B cell (primary cell): ENCODE measurements around the gene TRIO. TPM values are rescaled to one million over a fixed set of nuclear protein-coding genes. Genes with fewer than 3 reads are reported as not detected.

Experiments
- ATAC-seq: fragments of 200-7000 bp; cut with Tn5 transposase; one replicate; pipeline ENCODE4 v1.10.0; 2021; ENCODE audit warnings: low read depth, mild to moderate bottlenecking, moderate number of reproducible peaks, moderate library complexity
- CTCF ChIA-PET: fragments of 350-600 bp; sonication (Branson Sonifier 250); formaldehyde crosslinking; loops from one replicate; lab custom pipeline; 2021; ENCODE audit warnings: antibody characterized with exemption, inconsistent platforms; lab: Charles Lee
- POLR2A ChIA-PET: fragments of 350-600 bp; sonication (Branson Sonifier 250); formaldehyde crosslinking; loops from one replicate; lab custom pipeline; 2021; ENCODE audit warnings: antibody characterized with exemption; lab: Charles Lee
- DNase-seq: peaks from one replicate; pipeline ENCODE4 v3.0.0; 2013
- H2AFZ ChIP-seq: 2 replicates; pipeline ENCODE4 v1.6.1; 2012; ENCODE audit warnings: mild to moderate bottlenecking, low read depth, low read length; ENCODE audit not compliant: insufficient read depth, poor library complexity, severe bottlenecking
- H3K27ac ChIP-seq, 2 donors: 1 replicate in 1 of 2; 2 replicates in 1 of 2; pipeline ENCODE4 v1.5.1; 2012 to 2013; ENCODE audit warnings: low read length in 2 of 2, mild to moderate bottlenecking in 2 of 2, moderate library complexity in 1 of 2
- H3K27me3 ChIP-seq, 4 experiments: fragments of 200-600 bp in 1 of 4; sonication (generic) in 1 of 4; replicated peaks in 1 of 4; 1 replicate in 2 of 4; 2 replicates in 2 of 4; pipeline versions ENCODE4 v1.6.1 to v1.7.0; 2013 to 2016; ENCODE audit warnings: low read length in 3 of 4, mild to moderate bottlenecking in 2 of 4, mixed read lengths in 1 of 4, moderate library complexity in 1 of 4; ENCODE audit not compliant: insufficient read depth in 4 of 4, control insufficient read depth in 3 of 4; ENCODE audit errors: control extremely low read depth in 1 of 4
- H3K36me3 ChIP-seq, 2 experiments: replicated peaks in 1 of 2; 1 replicate in 1 of 2; 2 replicates in 1 of 2; pipeline versions ENCODE4 v1.6.1 to v1.7.1; 2013; ENCODE audit warnings: low read length in 1 of 2; ENCODE audit not compliant: insufficient read depth in 2 of 2, control insufficient read depth in 1 of 2; ENCODE audit errors: control extremely low read depth in 1 of 2, extremely low read depth in 1 of 2
- H3K4me1 ChIP-seq, 2 donors: fragments of 200-600 bp in 1 of 2; sonication (generic) in 1 of 2; 1 replicate in 1 of 2; 2 replicates in 1 of 2; pipeline versions ENCODE4 v1.5.1 to v1.6.1; 2013 to 2017; ENCODE audit warnings: low read length in 2 of 2; ENCODE audit not compliant: control insufficient read depth in 2 of 2, insufficient read depth in 2 of 2
- H3K4me2 ChIP-seq: replicated peaks from 2 replicates; pipeline ENCODE3; 2012; ENCODE audit warnings: mild to moderate bottlenecking, low read depth, low read length; ENCODE audit not compliant: poor library complexity, severe bottlenecking
- H3K4me3 ChIP-seq, 5 experiments: fragments of 200-600 bp in 1 of 5; sonication (generic) in 1 of 5; 1 replicate in 3 of 5; 2 replicates in 2 of 5; pipeline versions ENCODE4 v1.5.1 to v1.7.0; 2011 to 2016; ENCODE audit warnings: low read length in 4 of 5, mild to moderate bottlenecking in 4 of 5, low read depth in 2 of 5, control low read depth in 1 of 5, moderate library complexity in 1 of 5; ENCODE audit not compliant: insufficient read depth in 1 of 5; ENCODE audit errors: control extremely low read depth in 1 of 5, extremely low read depth in 1 of 5
- H3K79me2 ChIP-seq: fragments of 200-600 bp; sonication (generic); one replicate; pipeline ENCODE4 v1.6.0; 2016; ENCODE audit warnings: low read length; ENCODE audit not compliant: control insufficient read depth, insufficient read depth
- H3K9ac ChIP-seq: fragments of 200-600 bp; sonication (generic); 2 replicates; pipeline ENCODE4 v1.6.1; 2017; ENCODE audit warnings: mild to moderate bottlenecking, low read length, moderate library complexity
- H3K9me3 ChIP-seq, 3 donors: one replicate each; pipeline versions ENCODE4 v1.6.1 to v1.7.1; 2013; ENCODE audit warnings: low read length in 2 of 3; ENCODE audit not compliant: control insufficient read depth in 2 of 3, insufficient read depth in 1 of 3; ENCODE audit errors: control extremely low read depth in 1 of 3
- H4K20me1 ChIP-seq: 2 replicates; pipeline ENCODE4 v1.6.0; 2012; ENCODE audit warnings: mild to moderate bottlenecking, low read length; ENCODE audit not compliant: insufficient read depth, control insufficient read depth, poor library complexity, severe bottlenecking
- H3K27ac Mint-ChIP-seq: one replicate; pipeline ENCODE4 v1.8.0; 2021; ENCODE audit warnings: mixed read lengths
- H3K27me3 Mint-ChIP-seq: one replicate; pipeline ENCODE4 v1.8.0; 2021; ENCODE audit warnings: mixed read lengths
- H3K4me1 Mint-ChIP-seq: one replicate; pipeline ENCODE4 v1.8.0; 2021; ENCODE audit warnings: mixed read lengths
- H3K4me3 Mint-ChIP-seq: one replicate; pipeline ENCODE4 v1.8.0; 2021; ENCODE audit warnings: mixed read lengths
- H3K9me3 Mint-ChIP-seq: one replicate; pipeline ENCODE4 v1.8.0; 2022; ENCODE audit warnings: mixed read lengths; ENCODE audit not compliant: insufficient read depth
- EZH2 ChIP-seq: IDR thresholded peaks from 2 replicates; pipeline ENCODE4 v1.6.1; 2012; ENCODE audit warnings: borderline replicate concordance, low read depth, mild to moderate bottlenecking, moderate library complexity, low read length; ENCODE audit not compliant: insufficient read depth, poor library complexity, severe bottlenecking
- WGBS: methylation state at CpG from one replicate; pipeline ENCODE4 v1.1.5; 2013; ENCODE audit warnings: missing lambda C conversion rate; ENCODE audit not compliant: insufficient coverage; 5-methylcytosine and 5-hydroxymethylcytosine counted together
- intact Hi-C: fragments of 100-400 bp; cut with micrococcal nuclease; formaldehyde crosslinking; loops from one replicate; pipeline ENCODE4 v1.10.0; 2022
- polyA plus RNA-seq: library from polyadenylated mRNA; depleted of rRNA; stranded (reverse); fragments of >200 nt; gene quantifications from 2 replicates; pipeline ENCODE4 v1.2.3, GENCODE V29; 2012
- total RNA-seq, 2 donors: library from RNA; stranded (reverse); fragments of 120-200 nt in 1 of 2; gene quantifications; 1 replicate in 1 of 2; 2 replicates in 1 of 2; pipeline versions ENCODE4 v1.2.3 to v1.2.4, GENCODE V29; 2013 to 2022
- TF ChIP-seq, protein P1 (sequence below): fragments of 200-600 bp; IDR thresholded peaks from one replicate; pipeline ENCODE4 v1.8.0; 2022; ENCODE audit warnings: antibody characterized with exemption, mild to moderate bottlenecking

Gene TRIO
- total and polyA plus RNA-seq, 2 donors (not counting 1 experiment from before 2014, with no cell fraction given) = 90.5 to 479 TPM

DNA sequence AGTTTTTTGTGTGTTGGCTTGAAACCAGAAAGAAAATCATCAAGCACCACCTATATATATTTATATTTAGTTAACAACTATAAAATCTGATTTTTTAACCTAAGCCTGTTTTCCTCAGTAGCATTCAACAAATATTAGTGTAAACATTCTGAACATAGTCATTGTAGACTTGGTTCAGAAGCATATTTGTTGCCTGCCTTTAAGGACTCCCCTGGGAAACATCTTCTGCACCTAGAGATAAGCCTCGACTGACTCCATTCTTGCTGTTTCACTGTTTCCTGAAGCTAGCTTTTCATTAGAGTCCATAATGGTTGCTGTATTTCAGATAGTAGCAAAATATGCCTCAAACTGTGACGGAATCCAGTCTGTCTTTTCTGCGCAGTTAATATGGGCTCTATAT lies 123.5 kb downstream of the TRIO start:
- ATAC-seq (no peak), DNase-seq (no peak)
- no peak overlapping the region for H3K4me2 ChIP-seq
- Mint-ChIP-seq H3K9me3 (no peaks in the 10 kb centered on the region), H3K27ac (no peak overlapping the region), H3K4me3 (no peak overlapping the region), H3K27me3 (no peaks in the 10 kb centered on the region), H3K4me1 (peaks cover 77% of the 10 kb centered on the region)
- H3K79me2 ChIP-seq = peaks cover 87% of the 10 kb centered on the region
- H3K4me1 ChIP-seq = peaks cover 15 to 21% of the 10 kb centered on the region in 2 donors
- H3K9ac ChIP-seq = no peak overlapping the region
- intact Hi-C loops = no loop called here
- POLR2A ChIA-PET = no interaction called here
- H2AFZ ChIP-seq = no peak overlapping the region
- H3K27me3 ChIP-seq = no peaks in the 10 kb centered on the region
- no peaks in the 10 kb centered on the region for H3K9me3 ChIP-seq
- WGBS = 20% methylated on average over 1 of the region's 3 CpGs
- peaks cover 0 to 7% of the 10 kb centered on the region in 2 experiments for H3K36me3 ChIP-seq
- TF ChIP-seq, protein P1, sequence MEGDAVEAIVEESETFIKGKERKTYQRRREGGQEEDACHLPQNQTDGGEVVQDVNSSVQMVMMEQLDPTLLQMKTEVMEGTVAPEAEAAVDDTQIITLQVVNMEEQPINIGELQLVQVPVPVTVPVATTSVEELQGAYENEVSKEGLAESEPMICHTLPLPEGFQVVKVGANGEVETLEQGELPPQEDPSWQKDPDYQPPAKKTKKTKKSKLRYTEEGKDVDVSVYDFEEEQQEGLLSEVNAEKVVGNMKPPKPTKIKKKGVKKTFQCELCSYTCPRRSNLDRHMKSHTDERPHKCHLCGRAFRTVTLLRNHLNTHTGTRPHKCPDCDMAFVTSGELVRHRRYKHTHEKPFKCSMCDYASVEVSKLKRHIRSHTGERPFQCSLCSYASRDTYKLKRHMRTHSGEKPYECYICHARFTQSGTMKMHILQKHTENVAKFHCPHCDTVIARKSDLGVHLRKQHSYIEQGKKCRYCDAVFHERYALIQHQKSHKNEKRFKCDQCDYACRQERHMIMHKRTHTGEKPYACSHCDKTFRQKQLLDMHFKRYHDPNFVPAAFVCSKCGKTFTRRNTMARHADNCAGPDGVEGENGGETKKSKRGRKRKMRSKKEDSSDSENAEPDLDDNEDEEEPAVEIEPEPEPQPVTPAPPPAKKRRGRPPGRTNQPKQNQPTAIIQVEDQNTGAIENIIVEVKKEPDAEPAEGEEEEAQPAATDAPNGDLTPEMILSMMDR = no peak
- TF ChIP-seq EZH2 = no peak
- no peak overlapping the region for H3K27ac ChIP-seq
- CTCF ChIA-PET = no interaction called here
- peaks cover 66% of the 10 kb centered on the region for H4K20me1 ChIP-seq
- H3K4me3 ChIP-seq = no peak overlapping the region

DNA sequence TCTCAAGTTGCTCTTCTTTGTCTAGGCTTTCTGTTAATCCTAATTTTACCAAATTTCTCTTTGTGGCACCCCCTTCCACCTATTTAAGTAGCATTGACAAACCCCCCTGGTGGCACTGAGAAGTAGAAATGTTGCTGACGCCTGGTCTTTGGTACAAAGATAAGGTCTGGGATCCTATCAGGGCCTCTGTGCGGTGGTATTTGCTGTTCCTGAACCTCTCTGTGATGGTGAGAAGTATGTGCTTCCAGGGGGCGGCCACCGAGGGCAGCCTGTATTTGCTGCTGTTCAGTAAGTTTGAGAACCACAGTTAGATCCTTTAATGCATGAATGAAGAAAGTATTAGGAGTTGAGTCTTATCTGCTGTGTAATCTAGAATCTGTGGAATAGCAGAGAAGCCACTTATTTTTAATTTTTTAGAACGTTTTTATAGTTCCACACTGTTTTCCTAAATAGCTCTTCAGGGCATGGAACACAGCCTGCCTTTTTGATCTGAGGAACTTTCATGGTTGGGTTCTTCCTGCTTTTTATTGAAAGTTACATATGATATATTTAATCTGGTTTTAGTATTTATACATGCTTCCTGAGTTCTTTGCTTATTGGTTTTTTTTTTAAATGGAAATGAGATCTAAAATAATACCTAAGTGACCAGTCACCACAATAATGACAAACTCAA lies 124.2 kb downstream of the TRIO start:
- Histone ChIP-seq H3K9me3 (no peaks in the 10 kb centered on the region), H3K36me3 (peaks cover 0 to 13% of the 10 kb centered on the region in 2 experiments), H3K4me3 (no peak overlapping the region), H3K79me2 (peaks cover 87% of the 10 kb centered on the region), H2AFZ (no peak overlapping the region), H3K4me1 (peaks cover 15 to 21% of the 10 kb centered on the region in 2 donors), H3K27me3 (no peaks in the 10 kb centered on the region), H4K20me1 (peaks cover 60% of the 10 kb centered on the region), H3K4me2 (no peak overlapping the region), H3K9ac (no peak overlapping the region), H3K27ac (no peak overlapping the region)
- CTCF ChIA-PET = interaction anchor here (0.9 to 6.4 kb wide), 4 partner anchors 19 to 157 kb away, joined by 5 to 93 read pairs (median 48); partner anchors contain the start of gene TRIO
- Mint-ChIP-seq H3K4me1 (peaks cover 76% of the 10 kb centered on the region), H3K9me3 (no peaks in the 10 kb centered on the region), H3K27me3 (no peaks in the 10 kb centered on the region), H3K4me3 (no peak overlapping the region), H3K27ac (peak overlapping the region; percentile 3)
- ATAC-seq = no peak
- DNase-seq = no peak
- intact Hi-C loops = no loop called here
- no peak for TF ChIP-seq EZH2
- TF ChIP-seq, protein P1 = no peak
- WGBS = 59% methylated on average over 4 of the region's 5 CpGs
- POLR2A ChIA-PET = interaction anchor here (0.7 kb wide), 1 partner anchor 125 kb away, joined by 3 read pairs; no protein-coding TSS in a partner anchor
